CD1c-positive myeloid dendritic cell (primary cell): Measurements from ENCODE around the gene PCCA.

Source experiments
- DNase-seq: peaks from one replicate; pipeline ENCODE4 v3.0.0-alpha.2; 2016; ENCODE audit errors: extremely low spot score

Gene PCCA

GRCh38 chr13:100465558-100465957, 376.7 kb downstream of the PCCA start:
- no peak for DNase-seq

GRCh38 chr13:100470866-100471505, 382.1 kb downstream of the PCCA start:
- no peak for DNase-seq

GRCh38 chr13:100473087-100473486, 384.2 kb downstream of the PCCA start:
- no peak for DNase-seq

DNA sequence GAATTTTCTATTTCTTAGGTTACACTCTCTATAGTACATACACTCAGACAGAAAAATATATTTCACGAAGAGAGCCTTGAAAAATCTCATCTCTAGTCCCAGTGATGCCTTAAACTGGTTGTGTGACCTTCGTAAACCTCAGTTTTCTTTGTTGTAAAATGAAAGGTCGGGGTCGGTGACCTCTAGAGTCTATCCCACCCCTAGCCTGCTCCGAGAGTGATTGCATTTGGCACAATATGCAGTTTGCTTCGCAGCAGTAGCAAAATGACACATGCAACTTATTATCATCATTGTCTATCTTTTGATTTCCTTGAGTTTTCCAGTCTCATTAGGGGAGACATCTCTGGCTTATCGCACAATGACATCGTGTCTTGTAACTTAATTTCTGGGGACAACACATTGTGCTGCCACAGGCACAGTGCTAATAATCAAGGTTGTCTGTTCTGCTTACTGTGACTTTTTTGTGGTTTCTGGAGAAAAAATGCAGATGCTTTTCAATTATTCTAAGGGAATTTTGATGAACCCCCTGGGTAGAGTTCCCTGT, 384.7 kb downstream of the PCCA start:
- DNase-seq, result no peak

DNA sequence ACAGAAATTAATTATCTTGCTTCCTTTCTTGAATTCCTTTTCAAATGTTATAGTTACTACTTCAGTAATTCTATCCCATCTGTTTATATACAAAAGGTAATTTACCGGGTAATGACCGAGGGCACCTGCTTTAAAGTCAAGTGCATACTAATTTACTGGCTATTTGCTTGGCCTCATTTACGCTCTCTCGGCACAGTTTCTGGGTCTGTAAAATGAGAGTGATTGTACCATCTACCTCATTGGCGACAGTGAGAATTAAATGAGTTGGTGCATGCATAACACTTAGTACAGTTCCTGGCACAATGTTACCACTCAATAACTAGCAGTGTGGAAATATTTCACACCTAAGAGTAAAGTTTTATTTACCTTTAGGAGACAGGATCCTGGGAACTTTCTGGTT, 388.1 kb downstream of the PCCA start:
- no peak for DNase-seq

GRCh38 chr13:100478107-100478809, 389.4 kb downstream of the PCCA start:
- no peak for DNase-seq

DNA sequence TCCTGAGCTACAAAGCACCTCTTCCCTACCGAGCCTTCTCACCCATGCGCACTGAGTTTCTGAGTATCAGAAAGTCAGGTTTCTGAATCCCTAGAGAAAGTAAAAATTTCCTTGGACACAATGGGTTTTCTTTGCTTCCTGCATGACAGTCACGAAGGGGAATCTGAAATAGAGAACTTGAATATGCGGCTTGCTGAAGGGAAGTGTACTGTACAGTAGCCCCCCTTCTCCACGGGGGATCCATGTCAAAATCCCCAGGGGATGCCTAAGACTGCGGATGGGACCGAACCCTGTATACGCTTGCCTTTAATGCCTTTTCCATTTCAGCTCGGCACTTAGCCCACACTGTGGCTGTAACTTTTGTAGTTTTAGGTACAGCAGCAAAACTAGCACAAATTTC, 391.8 kb downstream of the PCCA start:
- DNase-seq, result no peak

DNA sequence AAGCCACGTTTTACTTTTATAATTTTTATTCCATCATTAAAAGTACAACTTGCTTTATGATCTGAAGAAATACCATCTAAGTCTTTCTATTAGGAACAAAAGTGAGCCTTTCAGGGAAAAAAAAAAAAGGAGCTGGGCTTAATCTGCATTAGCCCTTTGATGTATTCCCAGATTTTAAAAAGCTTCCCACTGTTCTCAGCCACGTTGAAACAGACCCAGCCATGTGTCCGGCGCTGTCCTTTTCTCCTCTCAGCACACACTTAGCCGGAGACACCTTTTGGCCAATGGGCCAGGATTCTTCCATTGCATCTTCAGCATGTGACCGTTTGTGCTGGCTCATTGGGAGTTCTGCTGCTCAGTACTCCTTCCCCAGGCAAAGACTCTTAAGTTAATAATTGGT, 394.2 kb downstream of the PCCA start:
- DNase-seq, result no peak

DNA sequence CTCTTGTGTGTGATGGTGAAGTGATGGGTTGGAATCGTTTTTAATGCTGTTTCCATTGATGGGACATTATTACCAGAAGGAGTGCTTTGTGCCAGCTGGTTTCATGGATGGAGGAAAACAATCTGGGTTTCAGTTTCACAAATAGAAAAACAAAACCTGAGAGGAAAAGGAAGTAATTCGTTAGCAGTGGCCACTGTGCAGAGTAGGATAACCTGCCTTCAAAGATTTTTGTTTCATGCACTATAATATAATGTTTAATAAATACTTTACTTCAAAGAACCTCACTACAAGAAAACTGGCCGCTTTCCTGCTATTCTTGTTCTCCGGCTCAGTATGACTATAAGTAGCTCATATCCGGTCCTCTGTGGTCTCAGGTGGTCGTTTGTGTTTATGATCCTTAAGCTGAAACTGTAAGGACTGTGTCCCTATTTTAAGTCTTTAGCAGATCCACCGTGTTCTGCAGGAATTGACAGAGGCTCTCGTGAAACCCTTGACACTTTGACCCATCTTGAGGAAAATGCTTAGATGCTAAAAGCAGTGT, 395.0 kb downstream of the PCCA start:
- DNase-seq, result no peak

DNA sequence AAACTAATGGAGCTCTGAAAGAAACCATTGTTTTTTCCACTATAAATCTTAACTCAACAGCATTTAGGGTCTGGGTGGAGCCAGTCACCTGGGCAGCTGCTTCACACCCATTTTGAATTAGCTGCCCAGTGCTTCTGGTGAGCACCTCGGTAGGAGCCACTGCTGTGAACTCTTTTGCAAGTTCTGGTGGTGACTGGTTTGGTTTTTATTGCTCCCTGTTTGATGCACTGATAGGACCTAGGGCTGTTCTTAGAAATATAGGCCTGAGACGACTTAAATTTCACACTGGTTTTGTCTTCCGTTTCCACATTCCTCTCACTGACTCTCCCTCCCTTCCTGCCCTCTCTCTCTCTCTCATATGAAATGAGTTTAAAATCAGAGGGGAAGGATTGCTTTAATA, 395.8 kb downstream of the PCCA start:
- no peak for DNase-seq

- no peak for DNase-seq
These were observed 396.4 kb downstream of the PCCA start for GRCh38 chr13:100485265-100485664.

DNA sequence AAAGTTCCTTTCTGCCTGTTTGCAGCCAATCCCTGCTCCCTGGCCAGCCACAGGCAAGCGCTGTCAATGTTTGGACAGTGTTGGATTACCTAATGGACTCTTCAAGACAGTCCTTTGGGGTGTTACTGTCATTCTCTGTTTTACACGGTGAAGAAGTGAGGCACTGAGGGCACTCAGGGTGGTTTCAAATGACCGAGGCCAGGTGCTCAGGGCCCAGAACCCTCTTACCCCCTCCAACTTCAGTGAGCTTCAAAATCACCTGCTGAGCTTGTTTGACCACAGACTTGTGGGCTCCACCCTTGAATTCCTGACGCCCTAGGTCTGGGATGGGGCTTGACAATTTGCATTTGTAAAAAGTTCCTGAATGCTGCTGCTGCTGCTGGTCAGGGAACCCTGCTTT, 401.8 kb downstream of the PCCA start:
- no peak for DNase-seq

DNA sequence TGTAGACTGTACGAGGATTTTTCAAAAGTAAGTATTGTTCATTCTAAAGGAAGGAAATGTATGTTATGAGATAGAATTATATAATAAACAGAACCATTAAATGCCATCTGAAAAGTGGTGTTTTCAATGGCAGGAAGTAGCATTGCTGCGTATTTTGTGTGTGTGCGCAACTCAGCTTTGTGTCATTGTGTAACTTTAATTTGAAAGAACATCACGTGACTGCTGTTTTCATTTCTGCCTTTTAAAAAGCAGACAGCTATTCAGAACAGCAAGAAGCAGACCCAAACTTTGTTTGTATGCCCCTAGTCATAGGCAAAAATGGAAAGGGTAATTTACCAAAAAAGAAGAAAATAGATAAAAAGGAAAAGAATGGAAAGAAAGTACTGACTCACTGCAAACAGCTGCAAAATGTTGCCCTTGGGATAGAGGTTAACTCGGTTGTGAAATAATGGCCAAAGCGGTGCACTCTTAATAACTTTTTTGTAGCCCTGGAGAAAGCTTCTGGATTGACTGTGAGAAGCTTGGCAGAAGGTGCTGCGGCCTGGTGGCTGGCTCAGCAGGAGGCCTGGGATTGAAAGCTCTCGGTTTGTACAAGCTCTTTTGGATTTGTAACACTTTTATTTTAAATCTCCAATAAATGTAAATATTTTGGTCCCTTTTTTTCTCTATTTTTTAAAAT, 402.4 kb downstream of the PCCA start:
- peak; percentile 49 for DNase-seq

GRCh38 chr13:100493418-100493817, 404.5 kb downstream of the PCCA start:
- DNase-seq, result peak; percentile 35

DNA sequence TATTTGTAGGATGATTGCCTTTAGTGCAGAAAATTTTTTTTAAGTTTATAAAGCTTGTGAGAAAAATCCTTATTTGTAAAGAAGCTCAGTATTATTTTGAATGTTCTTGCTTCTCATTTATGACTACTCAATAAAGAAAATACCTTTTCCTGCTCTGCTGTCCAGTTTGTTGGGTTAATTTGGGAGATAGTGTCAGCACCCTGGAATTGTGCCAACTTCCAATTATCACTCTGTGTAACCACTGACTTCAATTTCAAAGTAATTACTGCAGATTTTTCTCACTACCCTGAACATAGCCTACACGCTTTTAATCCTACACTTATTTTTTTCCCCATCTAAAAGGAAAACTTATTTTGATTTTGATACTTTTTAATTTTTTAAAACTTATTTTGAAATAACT, 406.6 kb downstream of the PCCA start:
- no peak for DNase-seq

GRCh38 chr13:100497389-100497788, 408.5 kb downstream of the PCCA start:
- DNase-seq, result no peak

- DNase-seq, result no peak
These were observed 413.6 kb downstream of the PCCA start for GRCh38 chr13:100502446-100502845.

DNA sequence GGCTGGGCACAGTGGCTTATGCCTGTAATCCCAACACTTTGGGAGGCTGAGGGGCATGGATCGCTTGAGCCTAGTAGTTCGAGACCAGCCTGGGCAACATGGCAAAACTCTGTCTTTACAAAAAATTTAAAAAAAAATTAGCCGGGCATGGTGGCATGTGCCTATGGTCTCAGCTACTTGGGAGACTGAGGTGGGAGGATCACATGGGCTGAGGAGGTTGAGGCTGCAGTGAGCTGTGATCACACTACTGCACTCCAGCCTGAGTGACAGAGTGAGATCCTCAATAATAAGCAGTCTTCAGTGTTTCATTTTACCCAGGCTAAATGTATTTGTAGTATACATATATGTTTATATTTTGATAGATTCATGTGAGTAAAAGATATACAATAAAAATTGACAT, 414.7 kb downstream of the PCCA start:
- DNase-seq, result no peak

DNA sequence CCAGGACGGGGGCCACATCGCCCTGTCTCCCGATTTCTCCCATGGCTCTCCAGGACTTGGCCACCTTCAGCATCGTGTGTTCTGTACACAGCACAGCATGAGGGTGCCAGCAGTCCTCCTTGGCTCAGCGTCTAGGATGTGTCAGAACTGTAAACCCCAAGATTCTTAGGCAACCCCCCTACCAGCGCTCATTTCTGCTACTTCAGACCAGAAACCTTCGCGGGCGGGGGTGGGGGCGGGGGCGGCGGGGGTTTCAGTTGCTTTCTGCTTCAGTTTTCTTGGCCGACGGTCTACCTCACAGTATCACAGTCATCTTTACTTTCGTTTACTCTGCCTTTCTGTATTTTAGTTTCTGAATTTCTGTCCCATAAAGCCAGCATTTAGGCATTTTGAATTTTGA, 417.3 kb downstream of the PCCA start:
- no peak for DNase-seq

- DNase-seq, result peak; percentile 58
These were observed 417.9 kb downstream of the PCCA start for GRCh38 chr13:100506600-100507422.

GRCh38 chr13:100508455-100508854, 419.6 kb downstream of the PCCA start:
- DNase-seq, result no peak

DNA sequence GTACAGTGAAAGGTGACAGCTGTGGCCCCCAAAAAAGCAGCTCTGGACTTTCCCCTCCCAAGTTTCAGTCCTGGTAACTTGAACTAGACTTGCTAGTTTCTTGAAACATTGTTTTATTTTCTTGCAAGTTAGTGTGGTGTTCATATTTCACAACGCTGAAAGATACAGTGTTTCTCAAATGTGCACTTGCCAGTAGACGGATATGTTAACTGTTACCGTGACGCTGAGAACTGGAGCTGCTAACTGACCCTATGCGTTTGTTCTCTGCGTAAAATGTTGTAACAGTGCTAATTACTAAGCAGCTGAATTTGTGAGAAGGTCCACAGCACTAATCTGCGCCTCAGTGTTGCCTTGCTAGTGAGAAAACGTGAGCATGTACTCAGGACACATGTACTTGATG, 420.1 kb downstream of the PCCA start:
- no peak for DNase-seq
